Breast epithelium (tissue), 3 donors: ENCODE data around the gene STX8.

ENCODE experiments used
- POLR2A ChIP-seq: fragments of 450-650 bp; IDR thresholded peaks from one replicate; pipeline ENCODE4 v1.6.1; 2016; ENCODE audit warnings: antibody characterized with exemption, mild to moderate bottlenecking, moderate library complexity
- TF ChIP-seq, protein P1 (sequence below), 3 donors: fragments of 450-650 bp; IDR thresholded peaks; one replicate each; pipeline ENCODE4 v1.5.1; 2016 to 2017; ENCODE audit warnings: antibody characterized with exemption in 3 of 3, mild to moderate bottlenecking in 3 of 3, moderate library complexity in 3 of 3

- no peak for TF ChIP-seq POLR2A
- TF ChIP-seq, protein P1, sequence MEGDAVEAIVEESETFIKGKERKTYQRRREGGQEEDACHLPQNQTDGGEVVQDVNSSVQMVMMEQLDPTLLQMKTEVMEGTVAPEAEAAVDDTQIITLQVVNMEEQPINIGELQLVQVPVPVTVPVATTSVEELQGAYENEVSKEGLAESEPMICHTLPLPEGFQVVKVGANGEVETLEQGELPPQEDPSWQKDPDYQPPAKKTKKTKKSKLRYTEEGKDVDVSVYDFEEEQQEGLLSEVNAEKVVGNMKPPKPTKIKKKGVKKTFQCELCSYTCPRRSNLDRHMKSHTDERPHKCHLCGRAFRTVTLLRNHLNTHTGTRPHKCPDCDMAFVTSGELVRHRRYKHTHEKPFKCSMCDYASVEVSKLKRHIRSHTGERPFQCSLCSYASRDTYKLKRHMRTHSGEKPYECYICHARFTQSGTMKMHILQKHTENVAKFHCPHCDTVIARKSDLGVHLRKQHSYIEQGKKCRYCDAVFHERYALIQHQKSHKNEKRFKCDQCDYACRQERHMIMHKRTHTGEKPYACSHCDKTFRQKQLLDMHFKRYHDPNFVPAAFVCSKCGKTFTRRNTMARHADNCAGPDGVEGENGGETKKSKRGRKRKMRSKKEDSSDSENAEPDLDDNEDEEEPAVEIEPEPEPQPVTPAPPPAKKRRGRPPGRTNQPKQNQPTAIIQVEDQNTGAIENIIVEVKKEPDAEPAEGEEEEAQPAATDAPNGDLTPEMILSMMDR (IDR thresholded peaks at IDR 0.05), result no peak
Measured at GRCh38 chr17:9209781-9210370, 365.7 kb downstream of the STX8 start.
